Fibroblast of villous mesenchyme (primary cell): ENCODE results near the gene PPP1CB. TPM values are rescaled to one million over a fixed set of nuclear protein-coding genes. Genes with fewer than 3 reads are reported as not detected.

ENCODE experiments used
- DNase-seq: peaks from one replicate; pipeline ENCODE4 v3.0.0-alpha.2; 2010; ENCODE audit warnings: low read depth
- H3K4me3 ChIP-seq: 2 replicates; pipeline ENCODE4 v1.5.1; 2011; ENCODE audit warnings: low read depth, mild to moderate bottlenecking, low read length
- CTCF ChIP-seq: IDR thresholded peaks from 2 replicates; pipeline ENCODE4 v1.5.1; 2012; ENCODE audit warnings: low read depth, mild to moderate bottlenecking, low read length; ENCODE audit not compliant: insufficient read depth
- total RNA-seq: library from RNA; depleted of rRNA; stranded (reverse); fragments of >200 nt; gene quantifications from 2 replicates; pipeline ENCODE4 v1.2.3, GENCODE V29; 2012

Gene PPP1CB
- total RNA-seq, 1 donor: 279 TPM

GRCh38 chr2:28721601-28722191 is 29.9 kb upstream of the PPP1CB start:
- no peak overlapping the region for H3K4me3 ChIP-seq
- TF ChIP-seq CTCF: no peak
- DNase-seq: no peak

- DNase-seq: no peak
- no peak for TF ChIP-seq CTCF
- H3K4me3 ChIP-seq: no peak overlapping the region
Measured at GRCh38 chr2:28725021-28725711, 26.5 kb upstream of the PPP1CB start.

GRCh38 chr2:28726177-28726576 is 25.5 kb upstream of the PPP1CB start:
- TF ChIP-seq CTCF: no peak
- no peak overlapping the region for H3K4me3 ChIP-seq
- no peak for DNase-seq

DNA sequence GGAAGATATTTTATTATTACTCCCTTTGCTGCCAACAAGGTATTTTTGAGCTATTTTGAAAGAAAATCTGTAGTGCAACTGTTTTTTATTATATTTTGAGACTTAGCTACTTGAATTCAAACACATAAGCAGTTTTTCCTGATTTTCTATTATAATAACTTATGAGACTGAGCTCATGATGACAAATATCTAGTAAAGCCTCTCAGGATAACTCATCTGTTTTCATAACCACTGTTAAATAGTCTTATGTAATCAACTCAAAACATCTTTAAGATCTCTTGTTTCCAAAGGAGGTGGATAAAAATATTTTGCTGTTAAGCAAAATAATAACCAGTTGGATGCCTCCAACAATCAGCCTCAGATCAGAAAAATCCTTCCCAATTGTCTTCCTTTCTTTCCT is 21.9 kb upstream of the PPP1CB start:
- DNase-seq: peak; percentile 48
- no peak for TF ChIP-seq CTCF
- no peak overlapping the region for H3K4me3 ChIP-seq

GRCh38 chr2:28730641-28731146 is 20.9 kb upstream of the PPP1CB start:
- H3K4me3 ChIP-seq: no peak overlapping the region
- no peak for DNase-seq
- TF ChIP-seq CTCF: no peak

DNA sequence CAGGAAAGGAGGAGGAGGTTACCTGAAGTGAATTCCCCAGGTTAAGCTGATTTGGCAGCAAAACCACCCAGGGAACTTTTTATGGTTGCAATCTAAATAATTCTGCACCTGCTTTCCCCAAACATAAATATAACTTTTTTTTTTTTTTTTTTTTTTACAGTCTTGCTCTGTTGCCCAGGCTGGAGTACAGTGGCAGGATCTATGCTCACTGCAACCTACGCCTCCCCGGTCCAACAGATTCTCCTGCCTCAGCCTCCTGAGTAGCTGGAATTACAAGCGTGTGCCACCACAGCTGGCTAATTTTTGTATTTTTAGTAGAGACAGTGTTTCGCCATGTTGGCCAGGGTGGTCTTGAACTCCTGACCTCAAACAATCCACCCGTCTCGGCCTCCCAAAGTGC is 16.1 kb upstream of the PPP1CB start:
- no peak overlapping the region for H3K4me3 ChIP-seq
- TF ChIP-seq CTCF: no peak
- no peak for DNase-seq
